Lower leg skin (tissue), 4 donors: ENCODE measurements around the gene COL4A6. TPM values are rescaled to one million over a fixed set of nuclear protein-coding genes. Genes with fewer than 3 reads are reported as not detected.
"Not testable (repeated sequence)": the region's sequence is repeated elsewhere in the genome, so short reads cannot be mapped to it uniquely, and the experiment has no call there.

Source experiments
- DNase-seq, 2 donors: peaks; one replicate each; pipeline ENCODE4 v3.0.0-alpha.2; 2019; ENCODE audit warnings: low spot score in 2 of 2
- H3K4me3 ChIP-seq: fragments of 200-600 bp; sonication (generic); 2 replicates; pipeline ENCODE4 v1.5.1; 2017; ENCODE audit warnings: mild to moderate bottlenecking, low read depth; ENCODE audit not compliant: poor library complexity, severe bottlenecking
- CTCF ChIP-seq, 3 donors: fragments of 450-650 bp; IDR thresholded peaks; one replicate each; pipeline ENCODE4 v1.5.1; 2016; ENCODE audit warnings: antibody characterized with exemption in 3 of 3, mild to moderate bottlenecking in 3 of 3, moderate library complexity in 2 of 3
- POLR2A ChIP-seq, 2 donors: fragments of 450-650 bp; IDR thresholded peaks; one replicate each; pipeline ENCODE4 v1.6.1; 2016 to 2017; ENCODE audit warnings: antibody characterized with exemption in 2 of 2, mild to moderate bottlenecking in 1 of 2, moderate library complexity in 1 of 2
- WGBS, 2 donors: methylation state at CpG; one replicate each; pipeline ENCODE4 v1.1.5; 2018; 5-methylcytosine and 5-hydroxymethylcytosine counted together
- intact Hi-C: fragments of 100-400 bp; cut with DNase I; formaldehyde crosslinking; loops from one replicate; pipeline ENCODE4 v1.15.0; 2023; ENCODE audit warnings: low total_unique reads
- total RNA-seq, 4 donors: library from RNA; depleted of rRNA; stranded (reverse); fragments of >200 nt; gene quantifications; one replicate each; pipeline ENCODE4 v1.1.0, GENCODE V29; 2016

The COL4A6 gene
- total RNA-seq, 4 donors from 2014 or later, result 9.4 to 15.3 (median 11.6) TPM

- intact Hi-C loops, result no loop called here
- no peak for DNase-seq
- TF ChIP-seq CTCF (IDR thresholded peaks at IDR 0.05), result no peak
- no peak for TF ChIP-seq POLR2A (IDR thresholded peaks at IDR 0.05)
- 32 to 56% methylated on average over 1 of the region's 1 CpG for WGBS, 2 donors
- no peak overlapping the region for H3K4me3 ChIP-seq
Measured at GRCh38 chrX:108399418-108400165, 38.6 kb downstream of the COL4A6 start.

GRCh38 chrX:108397627-108398391 is 40.4 kb downstream of the COL4A6 start:
- no peak for TF ChIP-seq POLR2A (IDR thresholded peaks at IDR 0.05)
- intact Hi-C loops, result no loop called here
- no peak for DNase-seq
- WGBS, 2 donors, result 51 to 62% methylated on average over 6 of the region's 6 CpGs
- H3K4me3 ChIP-seq, result no peak overlapping the region

GRCh38 chrX:108396986-108397385 is 41.2 kb downstream of the COL4A6 start:
- 86 to 100% methylated on average over 1 of the region's 1 CpG for WGBS, 2 donors
- intact Hi-C loops, result no loop called here
- DNase-seq, result no peak
- no peak overlapping the region for H3K4me3 ChIP-seq
- TF ChIP-seq POLR2A (IDR thresholded peaks at IDR 0.05) (no peak), CTCF (IDR thresholded peaks at IDR 0.05) (no peak)

- DNase-seq, result no peak
- intact Hi-C loops, result no loop called here
- 59 to 64% methylated on average over 6 of the region's 6 CpGs for WGBS, 2 donors
- no peak overlapping the region for H3K4me3 ChIP-seq
- TF ChIP-seq POLR2A (IDR thresholded peaks at IDR 0.05), result no peak
- TF ChIP-seq CTCF (IDR thresholded peaks at IDR 0.05), result no peak
Measured at GRCh38 chrX:108396188-108396891, 41.9 kb downstream of the COL4A6 start.

- H3K4me3 ChIP-seq, intact Hi-C loops, DNase-seq: not testable (repeated sequence)
- WGBS, 2 donors, result 64 to 91% methylated on average over 3 to 9 of the region's 9 CpGs
Measured at GRCh38 chrX:108390976-108391717, 47.1 kb downstream of the COL4A6 start.

- intact Hi-C loops, result no loop called here
- no peak for TF ChIP-seq CTCF (IDR thresholded peaks at IDR 0.05)
- TF ChIP-seq POLR2A (IDR thresholded peaks at IDR 0.05), result no peak
- WGBS, 2 donors, result 60 to 77% methylated on average over 1 of the region's 1 CpG
- no peak for DNase-seq
- H3K4me3 ChIP-seq, result no peak overlapping the region
Measured at GRCh38 chrX:108384783-108385182, 53.4 kb downstream of the COL4A6 start.
